CD4-positive, alpha-beta T cell treated with Interleukin-4 for 1 hour (primary cell): ENCODE measurements around the gene DNAAF8.
"Not testable (repeated sequence)": the region's sequence is repeated elsewhere in the genome, so short reads cannot be mapped to it uniquely, and the experiment has no call there.

Source experiments
- DNase-seq, 2 donors: peaks; one replicate each; pipeline ENCODE4 v3.0.0-alpha.2; 2020 to 2022

DNAAF8 gene

GRCh38 chr16:4724661-4725270 is 9.6 kb upstream of the DNAAF8 start:
- no peak for DNase-seq

GRCh38 chr16:4726616-4727015 is 7.7 kb upstream of the DNAAF8 start:
- DNase-seq = no peak

GRCh38 chr16:4728676-4729075 is 5.7 kb upstream of the DNAAF8 start:
- no peak for DNase-seq

GRCh38 chr16:4729876-4730275 is 4.5 kb upstream of the DNAAF8 start:
- no peak for DNase-seq

- no peak for DNase-seq
Measured at GRCh38 chr16:4733211-4733742, 1.1 kb upstream of the DNAAF8 start.

- no peak for DNase-seq
Measured at GRCh38 chr16:4733747-4734062, 632 bp upstream of the DNAAF8 start.

GRCh38 chr16:4734730-4735535 is 596 bp downstream of the DNAAF8 start:
- DNase-seq = peak; percentile 93 to 94

- DNase-seq = no peak
Measured at GRCh38 chr16:4736546-4736945, 2.2 kb downstream of the DNAAF8 start.

GRCh38 chr16:4737545-4737944 is 3.2 kb downstream of the DNAAF8 start:
- DNase-seq = no peak

GRCh38 chr16:4738370-4738769 is 4.0 kb downstream of the DNAAF8 start:
- DNase-seq = not testable (repeated sequence)

GRCh38 chr16:4743226-4743878 is 9.0 kb downstream of the DNAAF8 start:
- DNase-seq = no peak

GRCh38 chr16:4744555-4745273 is 10.4 kb downstream of the DNAAF8 start:
- DNase-seq = no peak

GRCh38 chr16:4745274-4745569 is 10.9 kb downstream of the DNAAF8 start:
- DNase-seq = no peak

- no peak for DNase-seq
Measured at GRCh38 chr16:4746215-4746614, 11.9 kb downstream of the DNAAF8 start.

GRCh38 chr16:4746991-4747574 is 12.7 kb downstream of the DNAAF8 start:
- no peak for DNase-seq

- DNase-seq = no peak
Measured at GRCh38 chr16:4747906-4748681, 13.8 kb downstream of the DNAAF8 start.

GRCh38 chr16:4748682-4749411 is 14.5 kb downstream of the DNAAF8 start:
- DNase-seq = no peak

GRCh38 chr16:4749700-4750257 is 15.4 kb downstream of the DNAAF8 start:
- no peak for DNase-seq

- no peak for DNase-seq
Measured at GRCh38 chr16:4750896-4751295, 16.6 kb downstream of the DNAAF8 start.

GRCh38 chr16:4752351-4753100 is 18.2 kb downstream of the DNAAF8 start:
- no peak for DNase-seq
